Embryonic facial prominence (tissue), 1 donor: ENCODE data around the gene DTD1.
"Not testable (repeated sequence)": the region's sequence is repeated elsewhere in the genome, so short reads cannot be mapped to it uniquely, and the experiment has no call there.

Experiments
- DNase-seq: peaks from one replicate; pipeline ENCODE4 v3.0.0-alpha.2; 2016; ENCODE audit errors: extremely low spot score

The DTD1 gene

GRCh38 chr20:18742841-18743240 lies 155.0 kb downstream of the DTD1 start:
- no peak for DNase-seq

GRCh38 chr20:18743665-18744440 lies 156.0 kb downstream of the DTD1 start:
- DNase-seq: no peak

GRCh38 chr20:18747090-18747489 lies 159.2 kb downstream of the DTD1 start:
- no peak for DNase-seq

GRCh38 chr20:18748987-18749386 lies 161.1 kb downstream of the DTD1 start:
- no peak for DNase-seq

GRCh38 chr20:18749528-18749927 lies 161.7 kb downstream of the DTD1 start:
- DNase-seq: no peak

GRCh38 chr20:18750735-18751134 lies 162.9 kb downstream of the DTD1 start:
- no peak for DNase-seq

GRCh38 chr20:18754030-18754652 lies 166.3 kb downstream of the DTD1 start:
- DNase-seq: no peak

- no peak for DNase-seq
Measured at GRCh38 chr20:18754653-18755045, 166.8 kb downstream of the DTD1 start.

GRCh38 chr20:18760852-18761251 lies 173.0 kb downstream of the DTD1 start:
- DNase-seq: not testable (repeated sequence)

- DNase-seq: no peak
Measured at GRCh38 chr20:18767676-18768075, 179.8 kb downstream of the DTD1 start.

GRCh38 chr20:18773566-18773965 lies 185.7 kb downstream of the DTD1 start:
- DNase-seq: no peak

GRCh38 chr20:18774207-18774606 lies 186.4 kb downstream of the DTD1 start:
- no peak for DNase-seq

GRCh38 chr20:18775633-18776032 lies 187.8 kb downstream of the DTD1 start:
- DNase-seq: no peak

GRCh38 chr20:18778690-18779392 lies 191.0 kb downstream of the DTD1 start:
- no peak for DNase-seq

- no peak for DNase-seq
Measured at GRCh38 chr20:18780385-18781130, 192.7 kb downstream of the DTD1 start.

- DNase-seq: no peak
Measured at GRCh38 chr20:18781509-18781908, 193.7 kb downstream of the DTD1 start.

GRCh38 chr20:18783385-18783959 lies 195.6 kb downstream of the DTD1 start:
- DNase-seq: no peak

- not testable (repeated sequence) for DNase-seq
Measured at GRCh38 chr20:18787046-18787445, 199.2 kb downstream of the DTD1 start.

- DNase-seq: no peak
Measured at GRCh38 chr20:18788021-18788420, 200.2 kb downstream of the DTD1 start.

GRCh38 chr20:18790787-18791186 lies 202.9 kb downstream of the DTD1 start:
- no peak for DNase-seq

GRCh38 chr20:18793625-18794427 lies 206.0 kb downstream of the DTD1 start:
- DNase-seq: peak; percentile 87
